Stimulated activated naive CD4-positive, alpha-beta T cell treated with Interleukin-2 at 50 U/mL for 16 hours (primary cell): Measurements from ENCODE around the gene TNFSF13B.
"Not testable (repeated sequence)": the region's sequence is repeated elsewhere in the genome, so short reads cannot be mapped to it uniquely, and the experiment has no call there.

Experiments used
- DNase-seq: peaks from one replicate; lab custom pipeline; 2025; lab: John Stamatoyannopoulos, UW

TNFSF13B gene

GRCh38 chr13:108269601-108270328 lies at the start of gene TNFSF13B:
TSS of gene TNFSF13B (plus strand) at chr13:108269718. CDS start at chr13:108269896, 178 bp downstream.
- DNase-seq, result peak; percentile 49

GRCh38 chr13:108220041-108220440 lies 49.5 kb upstream of the TNFSF13B start:
- DNase-seq, result no peak

GRCh38 chr13:108223687-108224503 lies 45.6 kb upstream of the TNFSF13B start:
- DNase-seq, result no peak

- DNase-seq, result no peak
Observed at GRCh38 chr13:108225440-108225839, 44.1 kb upstream of the TNFSF13B start.

GRCh38 chr13:108226184-108226583 lies 43.3 kb upstream of the TNFSF13B start:
- DNase-seq, result no peak

- DNase-seq, result no peak
Observed at GRCh38 chr13:108227651-108228272, 41.8 kb upstream of the TNFSF13B start.

- no peak for DNase-seq
Observed at GRCh38 chr13:108230377-108230776, 39.1 kb upstream of the TNFSF13B start.

- DNase-seq, result no peak
Observed at GRCh38 chr13:108249150-108249549, 20.4 kb upstream of the TNFSF13B start.

- no peak for DNase-seq
Observed at GRCh38 chr13:108257248-108257647, 12.3 kb upstream of the TNFSF13B start.

GRCh38 chr13:108263621-108264355 lies 5.7 kb upstream of the TNFSF13B start:
- DNase-seq, result no peak

- DNase-seq, result no peak
Observed at GRCh38 chr13:108266321-108266990, 3.1 kb upstream of the TNFSF13B start.

- DNase-seq, result no peak
Observed at GRCh38 chr13:108267347-108267746, 2.2 kb upstream of the TNFSF13B start.

GRCh38 chr13:108267855-108268254 lies 1.7 kb upstream of the TNFSF13B start:
- DNase-seq, result not testable (repeated sequence)

- DNase-seq, result no peak
Observed at GRCh38 chr13:108268466-108269112, 929 bp upstream of the TNFSF13B start.

GRCh38 chr13:108270442-108270841 lies 924 bp downstream of the TNFSF13B start:
- DNase-seq, result no peak

- DNase-seq, result no peak
Observed at GRCh38 chr13:108272333-108272732, 2.8 kb downstream of the TNFSF13B start.

GRCh38 chr13:108273429-108274118 lies 4.1 kb downstream of the TNFSF13B start:
- DNase-seq, result no peak

- DNase-seq, result no peak
Observed at GRCh38 chr13:108274718-108275117, 5.2 kb downstream of the TNFSF13B start.

- DNase-seq, result no peak
Observed at GRCh38 chr13:108276060-108276459, 6.5 kb downstream of the TNFSF13B start.

- no peak for DNase-seq
Observed at GRCh38 chr13:108278466-108278865, 8.9 kb downstream of the TNFSF13B start.
